ENCODE data around the gene SYCE3. TPM values are rescaled to one million over a fixed set of nuclear protein-coding genes. Genes with fewer than 3 reads are reported as not detected.
A peak's percentile ranks its signal among the peaks of the same experiment; 100 is the strongest.

The SYCE3 gene
- polyA plus RNA-seq, 3 donors from 2014 or later, result not detected

GRCh38 chr22:50532824-50533796 is 29.6 kb downstream of the SYCE3 start:
- no peaks in the 10 kb centered on the region for H3K36me3 Mint-ChIP-seq
- H3K4me3 Mint-ChIP-seq, result peak overlapping the region; percentile 48 to 61 (median 59)
- peaks cover 0 to 1% (median 0%) of the 10 kb centered on the region in 6 donors for H3K9me3 Mint-ChIP-seq
- DNase-seq, result no peak
- H3K27ac Mint-ChIP-seq, result peak overlapping the region in 5 of 6 donors; percentile 55 to 91 (median 74)
- peaks cover 10 to 11% of the 10 kb centered on the region in 2 donors for H3K4me1 Mint-ChIP-seq
- H3K27me3 Mint-ChIP-seq (ENCODE audit: low read depth in 3 of 3), result peaks cover 0 to 19% (median 10%) of the 10 kb centered on the region in 3 donors

- peak overlapping the region in 5 of 6 donors; percentile 26 to 91 (median 53) for H3K27ac Mint-ChIP-seq
Measured at GRCh38 chr22:50531962-50532674, 30.6 kb downstream of the SYCE3 start.

GRCh38 chr22:50531546-50531961 is 31.2 kb downstream of the SYCE3 start:
- Mint-ChIP-seq H3K4me1 (peaks cover 19 to 24% of the 10 kb centered on the region in 2 donors), H3K27ac (peak overlapping the region; percentile 89 to 97 (median 92)), H3K27me3 (ENCODE audit: low read depth in 3 of 3) (peaks cover 0 to 19% (median 10%) of the 10 kb centered on the region in 3 donors), H3K4me3 (peak overlapping the region; percentile 83 to 92 (median 89)), H3K36me3 (no peaks in the 10 kb centered on the region), H3K9me3 (peaks cover 0 to 1% (median 0%) of the 10 kb centered on the region in 6 donors)
- DNase-seq, result peak; percentile 50 to 62 (median 60)

More at GRCh38 chr22:50531962-50532674, 30.6 kb downstream of the SYCE3 start:
- no peaks in the 10 kb centered on the region for H3K36me3 Mint-ChIP-seq
- peaks cover 0 to 1% (median 0%) of the 10 kb centered on the region in 6 donors for H3K9me3 Mint-ChIP-seq
- peaks cover 15 to 19% of the 10 kb centered on the region in 2 donors for H3K4me1 Mint-ChIP-seq
- no peak for DNase-seq
- peaks cover 0 to 19% (median 10%) of the 10 kb centered on the region in 3 donors for H3K27me3 Mint-ChIP-seq (ENCODE audit: low read depth in 3 of 3)
- H3K4me3 Mint-ChIP-seq, result peak overlapping the region; percentile 83 to 92 (median 89)

- H3K4me1 Mint-ChIP-seq, result peaks cover 19 to 25% of the 10 kb centered on the region in 2 donors
- peak; percentile 75 to 81 (median 81) for DNase-seq
- peak overlapping the region; percentile 83 to 92 (median 89) for H3K4me3 Mint-ChIP-seq
- peaks cover 0 to 1% (median 0%) of the 10 kb centered on the region in 6 donors for H3K9me3 Mint-ChIP-seq
- H3K27me3 Mint-ChIP-seq (ENCODE audit: low read depth in 3 of 3), result peaks cover 0 to 19% (median 10%) of the 10 kb centered on the region in 3 donors
- H3K36me3 Mint-ChIP-seq, result no peaks in the 10 kb centered on the region
- peak overlapping the region; percentile 89 to 97 (median 92) for H3K27ac Mint-ChIP-seq
Measured at GRCh38 chr22:50530877-50531545, 31.7 kb downstream of the SYCE3 start.

- peak overlapping the region; percentile 83 to 92 (median 89) for H3K4me3 Mint-ChIP-seq
- peaks cover 19 to 25% of the 10 kb centered on the region in 2 donors for H3K4me1 Mint-ChIP-seq
- DNase-seq, result no peak
- no peaks in the 10 kb centered on the region for H3K36me3 Mint-ChIP-seq
- H3K27ac Mint-ChIP-seq, result peak overlapping the region; percentile 72 to 97 (median 92)
- peaks cover 0 to 1% (median 0%) of the 10 kb centered on the region in 6 donors for H3K9me3 Mint-ChIP-seq
- H3K27me3 Mint-ChIP-seq (ENCODE audit: low read depth in 3 of 3), result peaks cover 0 to 20% (median 11%) of the 10 kb centered on the region in 3 donors
Measured at GRCh38 chr22:50530580-50530876, 32.2 kb downstream of the SYCE3 start.

- peaks cover 0 to 1% (median 0%) of the 10 kb centered on the region in 6 donors for H3K9me3 Mint-ChIP-seq
- H3K36me3 Mint-ChIP-seq, result no peaks in the 10 kb centered on the region
- H3K27me3 Mint-ChIP-seq (ENCODE audit: low read depth in 3 of 3), result peaks cover 0 to 24% (median 14%) of the 10 kb centered on the region in 3 donors
- peaks cover 19 to 25% of the 10 kb centered on the region in 2 donors for H3K4me1 Mint-ChIP-seq
- H3K27ac Mint-ChIP-seq, result peak within 1 kb of the TSS; percentile 89 to 97 (median 92)
- peak within 1 kb of the TSS; percentile 83 to 92 (median 89) for H3K4me3 Mint-ChIP-seq
- DNase-seq, result peak; percentile 65 to 72 (median 70)
Measured at GRCh38 chr22:50529897-50530579, 32.7 kb downstream of the SYCE3 start, which contains the start of gene TYMP. Gene TYMP (minus strand): TSS chr22:50530012. CDS start chr22:50529709, 303 bp downstream.

GRCh38 chr22:50529416-50529896 is 33.3 kb downstream of the SYCE3 start:
- Mint-ChIP-seq H3K36me3 (no peaks in the 10 kb centered on the region), H3K4me3 (peak overlapping the region in 4 of 5 donors; percentile 13 to 60 (median 44)), H3K9me3 (peaks cover 0 to 1% (median 0%) of the 10 kb centered on the region in 6 donors), H3K27me3 (ENCODE audit: low read depth in 3 of 3) (peaks cover 4 to 28% (median 15%) of the 10 kb centered on the region in 3 donors), H3K27ac (peak overlapping the region in 1 of 6 donors; percentile 64), H3K4me1 (peaks cover 24 to 30% of the 10 kb centered on the region in 2 donors)
- DNase-seq, result no peak

- Mint-ChIP-seq H3K36me3 (no peaks in the 10 kb centered on the region), H3K4me1 (peaks cover 27 to 32% of the 10 kb centered on the region in 2 donors), H3K27ac (peak overlapping the region; percentile 79 to 89 (median 84)), H3K27me3 (ENCODE audit: low read depth in 3 of 3) (peaks cover 6 to 29% (median 16%) of the 10 kb centered on the region in 3 donors), H3K4me3 (peak overlapping the region; percentile 33 to 80 (median 71)), H3K9me3 (peaks cover 0 to 1% (median 0%) of the 10 kb centered on the region in 6 donors)
- no peak for DNase-seq
Measured at GRCh38 chr22:50528682-50529415, 33.9 kb downstream of the SYCE3 start.

- no peak for DNase-seq
- H3K36me3 Mint-ChIP-seq, result no peaks in the 10 kb centered on the region
- peak overlapping the region; percentile 71 to 80 (median 76) for H3K4me3 Mint-ChIP-seq
- H3K27ac Mint-ChIP-seq, result peak overlapping the region; percentile 79 to 95 (median 84)
- H3K4me1 Mint-ChIP-seq, result peaks cover 27 to 32% of the 10 kb centered on the region in 2 donors
- H3K9me3 Mint-ChIP-seq, result peaks cover 0 to 1% (median 0%) of the 10 kb centered on the region in 6 donors
- peaks cover 9 to 26% (median 13%) of the 10 kb centered on the region in 3 donors for H3K27me3 Mint-ChIP-seq (ENCODE audit: low read depth in 3 of 3)
Measured at GRCh38 chr22:50527921-50528681, 34.6 kb downstream of the SYCE3 start.

- H3K4me1 Mint-ChIP-seq, result peaks cover 27 to 30% of the 10 kb centered on the region in 2 donors
- H3K36me3 Mint-ChIP-seq, result no peaks in the 10 kb centered on the region
- no peaks in the 10 kb centered on the region for H3K9me3 Mint-ChIP-seq
- H3K27ac Mint-ChIP-seq, result peak overlapping the region; percentile 75 to 95 (median 84)
- no peak for DNase-seq
- peaks cover 9 to 24% (median 13%) of the 10 kb centered on the region in 3 donors for H3K27me3 Mint-ChIP-seq (ENCODE audit: low read depth in 3 of 3)
- peak overlapping the region; percentile 71 to 80 (median 76) for H3K4me3 Mint-ChIP-seq
Measured at GRCh38 chr22:50526834-50527801, 35.6 kb downstream of the SYCE3 start.

Data from immature natural killer cell (primary cell).